Left ventricle myocardium inferior (tissue), 1 donor: ENCODE results near the gene MAZ. TPM values are rescaled to one million over a fixed set of nuclear protein-coding genes. Genes with fewer than 3 reads are reported as not detected.

Experiments used
- DNase-seq: peaks from one replicate; pipeline ENCODE4 v3.0.0-alpha.2; 2020
- H3K27ac ChIP-seq: fragments of 200-600 bp; replicated peaks from 2 replicates; pipeline ENCODE4 v1.8.0; 2021
- H3K27me3 ChIP-seq: fragments of 200-600 bp; 2 replicates; pipeline ENCODE4 v1.8.0; 2021; ENCODE audit warnings: low read depth
- H3K36me3 ChIP-seq: fragments of 200-600 bp; 2 replicates; pipeline ENCODE4 v1.8.0; 2021
- H3K4me1 ChIP-seq: fragments of 200-600 bp; 2 replicates; pipeline ENCODE4 v1.8.0; 2021
- H3K4me3 ChIP-seq: fragments of 200-600 bp; 2 replicates; pipeline ENCODE4 v1.8.0; 2021; ENCODE audit warnings: mild to moderate bottlenecking, moderate library complexity
- H3K9me3 ChIP-seq: fragments of 200-600 bp; replicated peaks from 2 replicates; pipeline ENCODE4 v1.8.0; 2021
- intact Hi-C: fragments of 100-400 bp; cut with micrococcal nuclease; formaldehyde crosslinking; loops from one replicate; pipeline ENCODE4 v1.11.0; 2022
- total RNA-seq: library from RNA; stranded (reverse); fragmentation: NEBNext Ultra II Directional; extraction: Animal tissue kit (Norgen Biotek cat#: 25700); gene quantifications from one replicate; pipeline ENCODE4 v1.2.1, GENCODE V29; 2021
- TF ChIP-seq, protein P1 (sequence below): fragments of 200-600 bp; IDR thresholded peaks from 2 replicates; pipeline ENCODE4 v1.8.0; 2021; ENCODE audit warnings: antibody characterized with exemption, mild to moderate bottlenecking, borderline replicate concordance
- donor health status: DM: no; HTN: yes; CAD: no; lungs with severe emphysema.

MAZ gene
- total RNA-seq, 1 donor from 2014 or later: 77.6 TPM

DNA sequence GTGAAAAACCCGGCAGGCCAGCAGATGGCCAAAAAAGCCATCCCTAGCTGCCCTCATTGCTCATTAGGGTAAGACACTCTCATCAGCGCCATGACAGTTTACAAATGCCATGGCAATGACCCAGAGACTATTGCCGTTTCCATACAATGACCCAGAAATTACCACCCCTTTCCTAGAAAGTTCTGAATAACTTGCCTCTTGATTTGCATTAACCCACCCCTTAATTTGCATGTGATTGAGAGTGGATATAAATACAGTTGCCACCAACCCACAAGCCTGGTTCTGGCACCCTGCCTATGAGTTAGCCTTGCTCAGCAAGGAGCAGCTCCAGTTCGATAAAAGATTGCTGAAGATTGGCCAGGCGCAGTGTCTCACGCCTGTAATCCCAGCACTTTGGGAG lies 44.4 kb upstream of the MAZ start:
- intact Hi-C loops: no loop called here
- TF ChIP-seq, protein P1, sequence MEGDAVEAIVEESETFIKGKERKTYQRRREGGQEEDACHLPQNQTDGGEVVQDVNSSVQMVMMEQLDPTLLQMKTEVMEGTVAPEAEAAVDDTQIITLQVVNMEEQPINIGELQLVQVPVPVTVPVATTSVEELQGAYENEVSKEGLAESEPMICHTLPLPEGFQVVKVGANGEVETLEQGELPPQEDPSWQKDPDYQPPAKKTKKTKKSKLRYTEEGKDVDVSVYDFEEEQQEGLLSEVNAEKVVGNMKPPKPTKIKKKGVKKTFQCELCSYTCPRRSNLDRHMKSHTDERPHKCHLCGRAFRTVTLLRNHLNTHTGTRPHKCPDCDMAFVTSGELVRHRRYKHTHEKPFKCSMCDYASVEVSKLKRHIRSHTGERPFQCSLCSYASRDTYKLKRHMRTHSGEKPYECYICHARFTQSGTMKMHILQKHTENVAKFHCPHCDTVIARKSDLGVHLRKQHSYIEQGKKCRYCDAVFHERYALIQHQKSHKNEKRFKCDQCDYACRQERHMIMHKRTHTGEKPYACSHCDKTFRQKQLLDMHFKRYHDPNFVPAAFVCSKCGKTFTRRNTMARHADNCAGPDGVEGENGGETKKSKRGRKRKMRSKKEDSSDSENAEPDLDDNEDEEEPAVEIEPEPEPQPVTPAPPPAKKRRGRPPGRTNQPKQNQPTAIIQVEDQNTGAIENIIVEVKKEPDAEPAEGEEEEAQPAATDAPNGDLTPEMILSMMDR: no peak

DNA sequence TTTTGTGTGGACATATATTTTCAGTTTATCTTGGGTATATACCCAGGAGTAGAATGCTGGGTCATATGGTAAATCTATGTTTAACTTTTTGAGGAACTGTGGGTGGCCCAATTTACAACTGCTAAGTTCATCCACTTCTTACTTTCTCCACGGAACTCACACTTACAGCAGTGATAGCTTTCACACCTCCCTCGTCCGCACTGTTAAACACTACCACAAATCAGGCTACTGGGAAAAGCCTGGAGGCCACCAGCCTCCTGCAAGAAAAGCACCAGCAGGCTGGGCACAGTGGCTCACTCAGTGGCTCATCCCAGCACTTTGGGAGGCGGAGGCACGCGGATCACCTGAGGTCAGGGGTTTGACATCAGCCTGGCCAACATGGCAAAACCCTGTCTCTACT lies 43.0 kb upstream of the MAZ start:
- intact Hi-C loops: no loop called here
- Histone ChIP-seq H3K4me1 (no peaks in the 10 kb centered on the region), H3K4me3 (no peak overlapping the region)

More for the DNA sequence above, 44.4 kb upstream of the MAZ start:
- Histone ChIP-seq H3K27ac (no peak overlapping the region), H3K27me3 (peaks cover 10% of the 10 kb centered on the region), H3K9me3 (no peaks in the 10 kb centered on the region), H3K4me1 (no peaks in the 10 kb centered on the region), H3K4me3 (no peak overlapping the region), H3K36me3 (no peaks in the 10 kb centered on the region)
- DNase-seq: no peak

DNA sequence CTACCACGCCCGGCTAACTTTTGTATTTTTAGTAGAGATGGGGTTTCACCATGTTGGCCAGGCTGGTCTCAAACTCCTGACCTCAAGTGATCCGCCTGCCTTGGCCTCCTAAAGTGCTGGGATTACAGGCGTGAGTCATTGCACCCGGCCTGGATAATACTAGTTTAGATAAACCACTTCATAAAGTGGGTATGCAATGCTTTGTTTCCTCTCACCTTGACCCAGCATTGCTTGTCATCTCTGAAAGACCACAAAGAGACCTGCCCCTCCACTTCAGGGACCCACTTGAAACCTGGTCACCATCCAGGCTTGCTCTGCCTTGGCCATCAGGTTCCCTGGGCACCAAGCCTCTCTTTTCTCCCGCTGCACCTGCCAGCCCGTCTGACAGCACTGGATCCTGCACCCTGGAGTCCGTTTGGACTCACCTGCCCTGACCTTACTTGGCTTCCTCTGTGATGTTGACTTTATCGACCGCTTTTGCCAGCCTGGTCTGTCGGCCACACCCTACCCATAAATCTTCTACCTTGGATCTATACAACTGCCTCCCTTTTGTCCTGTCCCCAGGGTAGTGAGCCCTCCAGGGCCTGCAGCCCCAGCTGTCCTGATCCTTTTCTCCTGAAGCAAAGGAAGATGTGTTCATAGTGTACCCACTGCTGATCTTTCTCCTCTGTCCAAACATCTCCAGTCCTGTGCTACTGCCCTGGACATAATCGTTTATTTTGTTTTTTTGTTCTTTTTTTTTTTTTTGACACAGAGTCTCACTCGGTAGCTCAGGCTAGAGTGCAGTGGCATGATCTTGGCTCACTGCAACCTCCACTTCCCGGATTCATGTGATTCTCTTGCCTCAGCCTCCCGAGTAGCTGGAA lies 40.9 kb upstream of the MAZ start:
- no peaks in the 10 kb centered on the region for H3K4me1 ChIP-seq
- intact Hi-C loops: no loop called here
- H3K27ac ChIP-seq: no peak overlapping the region
- DNase-seq: no peak
- H3K36me3 ChIP-seq: no peaks in the 10 kb centered on the region
- no peaks in the 10 kb centered on the region for H3K9me3 ChIP-seq
- TF ChIP-seq, protein P1: no peak
- H3K27me3 ChIP-seq: peaks cover 10% of the 10 kb centered on the region
- H3K4me3 ChIP-seq: no peak overlapping the region

More for the DNA sequence above, 43.0 kb upstream of the MAZ start:
- Histone ChIP-seq H3K9me3 (no peaks in the 10 kb centered on the region), H3K36me3 (no peaks in the 10 kb centered on the region), H3K27me3 (peaks cover 10% of the 10 kb centered on the region), H3K27ac (no peak overlapping the region)
- TF ChIP-seq, protein P1: no peak
- no peak for DNase-seq

DNA sequence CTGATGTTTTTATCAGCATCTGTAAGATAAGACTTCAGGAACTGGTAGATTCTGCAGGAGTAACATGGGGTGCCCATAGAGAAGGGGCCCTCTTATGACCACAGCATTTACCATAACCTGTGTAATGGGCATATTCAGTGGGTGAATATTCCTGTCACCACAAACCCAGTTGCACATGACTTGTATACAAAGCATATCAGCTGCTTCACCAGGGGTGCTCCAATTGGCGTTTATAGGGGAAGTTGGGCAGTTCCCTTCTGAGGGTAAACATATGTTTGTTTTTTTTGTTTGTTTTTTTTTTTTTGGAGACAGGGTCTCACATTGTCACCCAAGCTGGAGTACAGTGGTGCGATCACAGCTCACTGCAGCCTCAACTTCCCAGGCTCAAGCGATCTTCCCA lies 39.8 kb upstream of the MAZ start:
- no peak for DNase-seq
- Histone ChIP-seq H3K4me3 (no peak overlapping the region), H3K27ac (no peak overlapping the region), H3K4me1 (no peaks in the 10 kb centered on the region), H3K9me3 (no peaks in the 10 kb centered on the region), H3K36me3 (no peaks in the 10 kb centered on the region), H3K27me3 (peaks cover 10% of the 10 kb centered on the region)
- TF ChIP-seq, protein P1: no peak
- intact Hi-C loops: no loop called here

DNA sequence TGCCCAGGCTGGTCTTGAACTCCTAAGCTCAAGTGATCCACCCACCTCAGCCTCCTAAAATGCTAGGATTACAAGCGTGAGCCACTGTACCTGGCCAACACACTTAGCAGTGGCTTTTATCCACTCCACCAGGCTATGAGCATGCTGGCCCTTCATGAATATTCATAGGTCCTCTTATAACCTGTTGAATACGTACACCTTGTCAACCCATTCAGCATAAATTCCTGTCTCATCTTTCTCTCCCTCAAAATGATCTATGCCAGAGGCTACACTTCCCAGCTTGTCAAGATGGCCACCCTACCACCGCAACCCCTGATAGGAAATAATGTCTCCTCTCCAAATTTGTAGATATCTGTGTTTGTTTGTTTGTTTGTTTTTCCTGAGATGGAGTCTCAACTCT lies 39.3 kb upstream of the MAZ start:
- Histone ChIP-seq H3K36me3 (no peaks in the 10 kb centered on the region), H3K27ac (no peak overlapping the region), H3K27me3 (peaks cover 10% of the 10 kb centered on the region), H3K4me3 (no peak overlapping the region), H3K9me3 (no peaks in the 10 kb centered on the region), H3K4me1 (no peaks in the 10 kb centered on the region)
- TF ChIP-seq, protein P1: no peak
- DNase-seq: no peak
- intact Hi-C loops: no loop called here
